ENCODE measurements around the gene UBIAD1.

Gene UBIAD1

GRCh38 chr1:11245248-11245647, 27.8 kb upstream of the UBIAD1 start:
- no peak for TF ChIP-seq CTCF (IDR thresholded peaks at IDR 0.05; ENCODE audit: low read depth, low read length)

GRCh38 chr1:11245904-11246719, 26.9 kb upstream of the UBIAD1 start:
- DNase-seq (ENCODE audit: extremely low read depth, low read depth): no peak
- TF ChIP-seq CTCF (IDR thresholded peaks at IDR 0.05; ENCODE audit: low read depth, low read length): no peak

More at GRCh38 chr1:11245248-11245647, 27.8 kb upstream of the UBIAD1 start:
- no peak for DNase-seq (ENCODE audit: extremely low read depth, low read depth)

GRCh38 chr1:11248169-11248568, 24.8 kb upstream of the UBIAD1 start:
- no peak for DNase-seq (ENCODE audit: extremely low read depth, low read depth)
- TF ChIP-seq CTCF (IDR thresholded peaks at IDR 0.05; ENCODE audit: low read depth, low read length): no peak

GRCh38 chr1:11252538-11252937, 20.5 kb upstream of the UBIAD1 start:
- DNase-seq (ENCODE audit: extremely low read depth, low read depth): no peak
- TF ChIP-seq CTCF (IDR thresholded peaks at IDR 0.05; ENCODE audit: low read depth, low read length): no peak

- no peak for DNase-seq (ENCODE audit: extremely low read depth, low read depth)
- TF ChIP-seq CTCF (IDR thresholded peaks at IDR 0.05; ENCODE audit: low read depth, low read length): no peak
These were observed 19.8 kb upstream of the UBIAD1 start for GRCh38 chr1:11253226-11253625.

- TF ChIP-seq CTCF (IDR thresholded peaks at IDR 0.05; ENCODE audit: low read depth, low read length): no peak
These were observed 16.7 kb upstream of the UBIAD1 start for GRCh38 chr1:11256299-11256698.

GRCh38 chr1:11262171-11263049, 10.6 kb upstream of the UBIAD1 start, which contains the start of gene MTOR:
MTOR (minus strand) TSS chr1:11262551; CDS start chr1:11259409, 3,142 bp downstream.
- TF ChIP-seq CTCF (IDR thresholded peaks at IDR 0.05; ENCODE audit: low read depth, low read length): no peak; the same call in 1 of the 2 replicates
- DNase-seq (ENCODE audit: extremely low read depth, low read depth): peak; percentile 99

More at GRCh38 chr1:11256299-11256698, 16.7 kb upstream of the UBIAD1 start:
- no peak for DNase-seq (ENCODE audit: extremely low read depth, low read depth)
